OCI-LY7 (cell line): ENCODE measurements around the gene ANKRD13D.

Experiments used
- EZH2phosphoT487 ChIP-seq: fragments of 200-600 bp; sonication (generic); IDR thresholded peaks from 2 replicates; pipeline ENCODE4 v1.6.1; 2018; ENCODE audit warnings: low read depth, borderline replicate concordance, mild to moderate bottlenecking, mixed run types, antibody characterized with exemption, low read length, moderate library complexity, mixed read lengths
- TF ChIP-seq, protein P1 (sequence below): fragments of 200-600 bp; sonication (generic); conservative IDR thresholded peaks from 2 replicates; pipeline ENCODE4 v1.5.1; 2014; ENCODE audit warnings: mild to moderate bottlenecking, antibody characterized with exemption, low read length, moderate library complexity, mixed read lengths

DNA sequence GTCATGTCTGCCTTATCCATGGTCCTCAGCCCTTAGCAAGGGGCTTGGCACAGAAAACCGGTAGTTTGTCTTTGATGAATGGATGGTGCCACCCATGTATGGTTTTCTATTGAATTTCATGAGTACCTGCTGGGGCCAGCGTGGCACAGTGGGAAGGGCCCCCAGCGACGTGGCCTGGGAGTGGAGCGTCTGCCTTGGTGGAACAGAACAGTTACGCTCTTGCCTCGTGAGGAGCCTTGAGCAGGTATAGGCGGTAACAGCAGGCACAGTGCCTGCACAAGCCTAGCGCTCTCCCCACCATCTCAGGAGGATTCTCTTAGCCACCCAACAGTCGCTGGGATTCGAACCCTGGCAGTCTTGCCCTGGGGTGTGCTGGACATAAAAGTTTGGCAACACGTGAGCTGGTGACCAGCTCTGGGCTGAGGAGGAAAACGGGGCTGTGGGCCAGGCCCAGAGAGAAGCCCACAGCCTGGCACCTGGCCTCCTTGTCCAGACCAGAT, 11.2 kb downstream of the ANKRD13D start:
- TF ChIP-seq, protein P1, sequence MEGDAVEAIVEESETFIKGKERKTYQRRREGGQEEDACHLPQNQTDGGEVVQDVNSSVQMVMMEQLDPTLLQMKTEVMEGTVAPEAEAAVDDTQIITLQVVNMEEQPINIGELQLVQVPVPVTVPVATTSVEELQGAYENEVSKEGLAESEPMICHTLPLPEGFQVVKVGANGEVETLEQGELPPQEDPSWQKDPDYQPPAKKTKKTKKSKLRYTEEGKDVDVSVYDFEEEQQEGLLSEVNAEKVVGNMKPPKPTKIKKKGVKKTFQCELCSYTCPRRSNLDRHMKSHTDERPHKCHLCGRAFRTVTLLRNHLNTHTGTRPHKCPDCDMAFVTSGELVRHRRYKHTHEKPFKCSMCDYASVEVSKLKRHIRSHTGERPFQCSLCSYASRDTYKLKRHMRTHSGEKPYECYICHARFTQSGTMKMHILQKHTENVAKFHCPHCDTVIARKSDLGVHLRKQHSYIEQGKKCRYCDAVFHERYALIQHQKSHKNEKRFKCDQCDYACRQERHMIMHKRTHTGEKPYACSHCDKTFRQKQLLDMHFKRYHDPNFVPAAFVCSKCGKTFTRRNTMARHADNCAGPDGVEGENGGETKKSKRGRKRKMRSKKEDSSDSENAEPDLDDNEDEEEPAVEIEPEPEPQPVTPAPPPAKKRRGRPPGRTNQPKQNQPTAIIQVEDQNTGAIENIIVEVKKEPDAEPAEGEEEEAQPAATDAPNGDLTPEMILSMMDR: no peak
- TF ChIP-seq EZH2phosphoT487: no peak
